Measurements from ENCODE around the gene CCDC40. TPM values are rescaled to one million over a fixed set of nuclear protein-coding genes. Genes with fewer than 3 reads are reported as not detected.

CCDC40 gene
- total and polyA plus RNA-seq, 10 of the 15 experiments (the other 5 are each of a cell fraction or from before 2014, with no cell fraction given), result 0.06 to 0.10 TPM; not detected in 8

- TF ChIP-seq HSF1 (IDR thresholded peaks at IDR 0.05; ENCODE audit: low read depth, low read length) (no peak), MTA2 (IDR thresholded peaks at IDR 0.05; ENCODE audit: low read depth) (no peak), NFXL1 (IDR thresholded peaks at IDR 0.05; ENCODE audit: borderline replicate concordance) (peak; percentile 87; the same call in 1 of the 2 replicates), MLLT1 (IDR thresholded peaks at IDR 0.05) (no peak), ZNF384 (IDR thresholded peaks at IDR 0.05; ENCODE audit: borderline replicate concordance, low read depth, low read length) (no peak), ZNF24 (IDR thresholded peaks at IDR 0.05) (no peak), GABPA (IDR thresholded peaks at IDR 0.05; ENCODE audit: low read depth) (no peak), EP300 (IDR thresholded peaks at IDR 0.05; ENCODE audit: borderline replicate concordance in 1 of 2, control insufficient read depth in 1 of 2, low read depth in 2 of 2, low read length in 2 of 2) (no peak), ASH2L (IDR thresholded peaks at IDR 0.05; ENCODE audit: borderline replicate concordance, low read depth) (no peak), SIN3A (IDR thresholded peaks at IDR 0.05; ENCODE audit: low read depth, low read length) (no peak; the same call in 1 of the 2 replicates), CREB1 (IDR thresholded peaks at IDR 0.05; ENCODE audit: low read depth) (no peak), ATF2 (IDR thresholded peaks at IDR 0.05; ENCODE audit: low read length) (no peak), TCF3 (IDR thresholded peaks at IDR 0.05; ENCODE audit: borderline replicate concordance, insufficient read depth, low read depth, low read length) (peak; percentile 65; the same call in 1 of the 2 replicates), KDM1A (IDR thresholded peaks at IDR 0.05; ENCODE audit: borderline replicate concordance) (no peak), E2F8 (IDR thresholded peaks at IDR 0.05; ENCODE audit: low read depth, partially characterized antibody) (no peak), CBFB (IDR thresholded peaks at IDR 0.05; ENCODE audit: low read depth) (no peak), RUNX3 (IDR thresholded peaks at IDR 0.05; ENCODE audit: low read length) (no peak), HDAC2 (IDR thresholded peaks at IDR 0.05) (no peak), JUNB (IDR thresholded peaks at IDR 0.05) (no peak), PKNOX1 (IDR thresholded peaks at IDR 0.05) (no peak), JUND (IDR thresholded peaks at IDR 0.05; ENCODE audit: low read depth, low read length) (no peak), MEF2B (IDR thresholded peaks at IDR 0.05; ENCODE audit: partially characterized antibody, poor library complexity, severe bottlenecking) (no peak)
These were observed 109.9 kb downstream of the CCDC40 start (continued) for GRCh38 chr17:80146121-80147034.
